K562 (cell line): ENCODE results near the gene ZNF593OS.

Experiments
- BHLHE40 ChIP-seq: IDR thresholded peaks from 2 replicates; pipeline ENCODE4 v1.6.1; 2011; ENCODE audit warnings: low read length, improper control_type of control experiment
- CHAMP1 ChIP-seq: fragments of 450-650 bp; IDR thresholded peaks from 2 replicates; pipeline ENCODE4 v1.6.1; 2016; ENCODE audit warnings: mild to moderate bottlenecking
- HDAC2 ChIP-seq: fragments of 450-650 bp; IDR thresholded peaks from 2 replicates; pipeline ENCODE4 v1.6.1; 2016; ENCODE audit warnings: mild to moderate bottlenecking
- JUN ChIP-seq, 2 experiments: sonication (generic) in 1 of 2; formaldehyde crosslinking in 1 of 2; IDR thresholded peaks; 2 replicates each; pipeline versions ENCODE4 v1.6.1 to v1.8.0; 2012 to 2022; ENCODE audit warnings: borderline replicate concordance in 2 of 2, mild to moderate bottlenecking in 2 of 2, improper control_type of control experiment in 1 of 2, low read depth in 1 of 2, low read length in 1 of 2, missing genetic modification reagents in 1 of 2
- POLR2A ChIP-seq: fragments of 450-650 bp; conservative IDR thresholded peaks from 2 replicates; pipeline ENCODE4 v1.6.1; 2016
- TBP ChIP-seq: optimal IDR thresholded peaks from 2 replicates; pipeline ENCODE3; 2011; ENCODE audit warnings: low read depth, low read length, improper control_type of control experiment
- ZBTB49 ChIP-seq: sonication (generic); formaldehyde crosslinking; IDR thresholded peaks from 2 replicates; pipeline ENCODE4 v1.8.0; 2022; ENCODE audit warnings: missing genetic modification reagents, mild to moderate bottlenecking, borderline replicate concordance
- ZNF444 ChIP-seq: fragments of 250-450 bp; sonication (Bioruptor Pico); IDR thresholded peaks from 2 replicates; pipeline ENCODE4 v1.4.0; 2020; ENCODE audit warnings: mild to moderate bottlenecking, moderate library complexity
- ZNF507 ChIP-seq: conservative IDR thresholded peaks from 2 replicates; pipeline ENCODE4 v1.6.1; 2017; ENCODE audit warnings: missing genetic modification characterization, missing compliant biosample characterization

- TF ChIP-seq CHAMP1 (no peak), POLR2A (no peak), ZNF507 (no peak), JUN (IDR thresholded peaks at IDR 0.05; ENCODE audit: borderline replicate concordance, low read depth, low read length) (no peak), JUN (CRISPR knock-in tag; IDR thresholded peaks at IDR 0.05; ENCODE audit: borderline replicate concordance) (no peak), ZBTB49 (CRISPR knock-in tag) (no peak), HDAC2 (no peak), ZNF444 (no peak), TBP (no peak), BHLHE40 (no peak)
Observed at GRCh38 chr1:26159743-26160039, 11.9 kb downstream of the ZNF593OS start.
